DND-41 (cell line): Measurements from ENCODE around the gene ZNF724.
"Not testable (repeated sequence)": the region's sequence is repeated elsewhere in the genome, so short reads cannot be mapped to it uniquely, and the experiment has no call there.

Source experiments
- ATAC-seq: fragments of 200-7000 bp; cut with Tn5 transposase; 3 replicates; pipeline ENCODE4 v1.9.1; 2021; ENCODE audit warnings: low read depth; ENCODE audit not compliant: insufficient read depth
- DNase-seq: peaks from one replicate; pipeline ENCODE4 v3.0.0-alpha.2; 2020
- H2AFZ ChIP-seq: 2 replicates; pipeline ENCODE4 v1.6.0; 2012; ENCODE audit warnings: low read depth, low read length
- H3K27ac ChIP-seq: 2 replicates; pipeline ENCODE4 v1.5.1; 2012; ENCODE audit warnings: low read length, inconsistent platforms
- H3K27me3 ChIP-seq: fragments of 200-600 bp; sonication (generic); 2 replicates; pipeline ENCODE4 v1.6.0; 2012; ENCODE audit warnings: low read length, mild to moderate bottlenecking, inconsistent platforms; ENCODE audit not compliant: insufficient read depth, poor library complexity
- H3K36me3 ChIP-seq: 2 replicates; pipeline ENCODE4 v1.5.1; 2012; ENCODE audit warnings: low read length, inconsistent platforms; ENCODE audit not compliant: insufficient read depth
- H3K4me1 ChIP-seq: 2 replicates; pipeline ENCODE4 v1.5.1; 2012; ENCODE audit warnings: mild to moderate bottlenecking, low read length; ENCODE audit not compliant: insufficient read depth
- H3K4me2 ChIP-seq: 2 replicates; pipeline ENCODE4 v1.6.0; 2012; ENCODE audit warnings: mild to moderate bottlenecking, moderate library complexity, low read length, inconsistent platforms; ENCODE audit not compliant: insufficient read depth
- H3K4me3 ChIP-seq, 2 experiments: fragments of 200-600 bp in 1 of 2; shearing (Covaris generic) in 1 of 2; 2 replicates each; pipeline ENCODE4 v1.5.1; 2012 to 2016; ENCODE audit warnings: inconsistent platforms in 2 of 2, low read length in 2 of 2, mild to moderate bottlenecking in 2 of 2, low read depth in 1 of 2, moderate library complexity in 1 of 2
- H3K79me2 ChIP-seq: 2 replicates; pipeline ENCODE4 v1.6.0; 2012; ENCODE audit warnings: low read length, inconsistent platforms; ENCODE audit not compliant: insufficient read depth
- H3K9ac ChIP-seq: 2 replicates; pipeline ENCODE4 v1.6.0; 2012; ENCODE audit warnings: low read depth, mild to moderate bottlenecking, inconsistent platforms, low read length, moderate library complexity
- H3K9me3 ChIP-seq: 2 replicates; pipeline ENCODE4 v1.5.1; 2012; ENCODE audit warnings: low read length, moderate library complexity, mild to moderate bottlenecking, inconsistent platforms; ENCODE audit not compliant: insufficient read depth, severe bottlenecking
- H4K20me1 ChIP-seq: 2 replicates; pipeline ENCODE4 v1.6.0; 2012; ENCODE audit warnings: low read length; ENCODE audit not compliant: insufficient read depth
- CTCF ChIP-seq: IDR thresholded peaks from 2 replicates; pipeline ENCODE4 v1.5.1; 2012; ENCODE audit warnings: borderline replicate concordance, low read length, moderate library complexity, mild to moderate bottlenecking; ENCODE audit not compliant: poor library complexity, severe bottlenecking; ENCODE audit errors: extremely low read depth
- EZH2 ChIP-seq: IDR thresholded peaks from 3 replicates; pipeline ENCODE4 v1.6.1; 2012; ENCODE audit warnings: borderline replicate concordance, low read depth, mild to moderate bottlenecking, moderate library complexity, low read length, inconsistent platforms; ENCODE audit not compliant: severe bottlenecking

The ZNF724 gene

GRCh38 chr19:23281663-23282276 is 31.6 kb upstream of the ZNF724 start:
- ATAC-seq (no peak), DNase-seq (no peak)
- no peaks in the 10 kb centered on the region for H3K9me3 ChIP-seq
- 0 out of 2 replicates have a peak overlapping the region, but pooled peaks have one; percentile 39 for H2AFZ ChIP-seq
- peaks cover 9% of the 10 kb centered on the region; the same call in 1 of the 2 replicates for H3K4me1 ChIP-seq
- H3K27me3 ChIP-seq: no peaks in the 10 kb centered on the region
- H3K4me2 ChIP-seq: no peak overlapping the region
- no peak for TF ChIP-seq EZH2
- TF ChIP-seq CTCF: no peak
- no peaks in the 10 kb centered on the region for H4K20me1 ChIP-seq
- H3K79me2 ChIP-seq: no peaks in the 10 kb centered on the region
- no peak overlapping the region for H3K4me3 ChIP-seq
- H3K36me3 ChIP-seq: no peaks in the 10 kb centered on the region
- H3K27ac ChIP-seq: no peak overlapping the region
- no peak overlapping the region for H3K9ac ChIP-seq

- not testable (repeated sequence) for H3K27me3 ChIP-seq, H3K9me3 ChIP-seq, H3K27ac ChIP-seq, H3K9ac ChIP-seq, DNase-seq, H4K20me1 ChIP-seq, H3K4me3 ChIP-seq, H3K36me3 ChIP-seq, H2AFZ ChIP-seq, ATAC-seq, H3K4me2 ChIP-seq
- Histone ChIP-seq H3K4me1 (peaks cover 16% of the 10 kb centered on the region), H3K79me2 (peaks cover 12% of the 10 kb centered on the region)
Observed at GRCh38 chr19:23278118-23278517, 27.9 kb upstream of the ZNF724 start.

- Histone ChIP-seq H3K4me2 (peak overlapping the region; percentile 77), H3K4me3 (peak overlapping the region; percentile 80 to 91), H4K20me1 (0 out of 2 replicates have a peak, but pooled peaks cover 3% of the 10 kb centered on the region), H2AFZ (peak overlapping the region; percentile 95), H3K27ac (peak overlapping the region; percentile 93), H3K79me2 (peaks cover 46% of the 10 kb centered on the region), H3K27me3 (no peaks in the 10 kb centered on the region), H3K9ac (peak overlapping the region; percentile 89), H3K36me3 (peaks cover 28% of the 10 kb centered on the region), H3K9me3 (no peaks in the 10 kb centered on the region), H3K4me1 (peaks cover 32% of the 10 kb centered on the region)
- ATAC-seq: peak; percentile 98
- TF ChIP-seq CTCF (peak; percentile 0), EZH2 (no peak)
- peak; percentile 97 for DNase-seq
Observed at GRCh38 chr19:23273590-23274412, 23.6 kb upstream of the ZNF724 start.

- peak overlapping the region; percentile 80 to 91; a peak in 3 of 4 replicates for H3K4me3 ChIP-seq
- H3K4me2 ChIP-seq: peak overlapping the region; percentile 77
- peak overlapping the region; percentile 93 for H3K27ac ChIP-seq
- ATAC-seq: no peak
- peak overlapping the region; percentile 89 for H3K9ac ChIP-seq
- H3K79me2 ChIP-seq: peaks cover 50% of the 10 kb centered on the region
- H3K4me1 ChIP-seq: peaks cover 32% of the 10 kb centered on the region
- H2AFZ ChIP-seq: peak overlapping the region; percentile 95
- H4K20me1 ChIP-seq: 0 out of 2 replicates have a peak, but pooled peaks cover 3% of the 10 kb centered on the region
- no peaks in the 10 kb centered on the region for H3K9me3 ChIP-seq
- H3K36me3 ChIP-seq: peaks cover 35% of the 10 kb centered on the region
- TF ChIP-seq CTCF (peak; percentile 3), EZH2 (no peak)
- H3K27me3 ChIP-seq: no peaks in the 10 kb centered on the region
- no peak for DNase-seq
Observed at GRCh38 chr19:23273022-23273589, 22.9 kb upstream of the ZNF724 start.
